PC-3 (cell line): Measurements from ENCODE around the gene SFSWAP. TPM values are rescaled to one million over a fixed set of nuclear protein-coding genes. Genes with fewer than 3 reads are reported as not detected.
"Not testable (repeated sequence)": the region's sequence is repeated elsewhere in the genome, so short reads cannot be mapped to it uniquely, and the experiment has no call there.

Experiments
- ATAC-seq: fragments of 200-7000 bp; cut with Tn5 transposase; 2 replicates; pipeline ENCODE4 v1.9.1; 2020; ENCODE audit warnings: mild to moderate bottlenecking, moderate library complexity
- BruUV-seq: library from RNA; stranded (reverse); fragments of 400-500 nt; replicated peaks from 2 replicates; lab custom pipeline; 2021; lab: Mats Ljungman, UMichigan
- CTCF ChIA-PET: fragments of 300-600 bp; sonication (Branson Sonifier 250); formaldehyde crosslinking; loops from one replicate; lab custom pipeline; 2022; ENCODE audit warnings: antibody characterized with exemption; lab: Charles Lee
- POLR2A ChIA-PET: fragments of 300-600 bp; sonication (Branson Sonifier 250); formaldehyde crosslinking; loops from one replicate; lab custom pipeline; 2022; ENCODE audit warnings: antibody characterized with exemption; ENCODE audit not compliant: unreplicated experiment; lab: Charles Lee
- DNase-seq: peaks from one replicate; pipeline ENCODE4 v3.0.0-alpha.2; 2015
- H2AFZ ChIP-seq: fragments of 300-600 bp; sonication (generic); 2 replicates; pipeline ENCODE4 v1.6.0; 2016; ENCODE audit warnings: antibody characterized with exemption, low read length
- H3F3A ChIP-seq: fragments of 300-600 bp; sonication (generic); one replicate; pipeline ENCODE4 v1.6.0; 2017; ENCODE audit warnings: antibody characterized with exemption, low read length, control low read depth, mild to moderate bottlenecking; ENCODE audit not compliant: unreplicated experiment
- H3K27ac ChIP-seq: fragments of 300-600 bp; sonication (generic); 2 replicates; pipeline ENCODE4 v1.5.1; 2016; ENCODE audit warnings: mild to moderate bottlenecking, low read length
- H3K27me3 ChIP-seq: fragments of 300-600 bp; sonication (generic); 2 replicates; pipeline ENCODE4 v1.6.1; 2016; ENCODE audit warnings: low read length, mixed read lengths
- H3K36me3 ChIP-seq: fragments of 300-600 bp; sonication (generic); 2 replicates; pipeline ENCODE4 v1.6.1; 2016; ENCODE audit warnings: low read depth, mixed run types, low read length, mixed read lengths
- H3K4me1 ChIP-seq: fragments of 300-600 bp; sonication (generic); 2 replicates; pipeline ENCODE4 v1.5.1; 2016; ENCODE audit warnings: low read length; ENCODE audit not compliant: insufficient read depth
- H3K4me2 ChIP-seq: fragments of 300-600 bp; sonication (generic); 2 replicates; pipeline ENCODE4 v1.6.0; 2016; ENCODE audit warnings: low read length
- H3K4me3 ChIP-seq: fragments of 300-600 bp; sonication (generic); 2 replicates; pipeline ENCODE4 v1.5.1; 2016; ENCODE audit warnings: mild to moderate bottlenecking, low read length, mixed read lengths
- H3K79me2 ChIP-seq: fragments of 300-600 bp; sonication (generic); 2 replicates; pipeline ENCODE4 v1.6.1; 2017; ENCODE audit warnings: low read length, mixed read lengths
- H3K9ac ChIP-seq: fragments of 300-600 bp; sonication (generic); 2 replicates; pipeline ENCODE4 v1.6.0; 2016; ENCODE audit warnings: mild to moderate bottlenecking, low read length
- H3K9me2 ChIP-seq: fragments of 300-600 bp; sonication (generic); replicated peaks from 2 replicates; pipeline ENCODE4 v1.6.1; 2016; ENCODE audit warnings: mixed run types, low read length, mixed read lengths
- H3K9me3 ChIP-seq: fragments of 300-600 bp; sonication (generic); 2 replicates; pipeline ENCODE4 v1.6.1; 2016; ENCODE audit warnings: low read length, mixed read lengths
- H4K20me1 ChIP-seq: fragments of 300-600 bp; sonication (generic); 2 replicates; pipeline ENCODE4 v1.6.1; 2016; ENCODE audit warnings: low read length, mixed read lengths
- EZH2 ChIP-seq: fragments of 300-600 bp; sonication (generic); IDR thresholded peaks from one replicate; pipeline ENCODE4 v1.6.1; 2017; ENCODE audit warnings: antibody characterized with exemption, mild to moderate bottlenecking, low read length; ENCODE audit not compliant: unreplicated experiment
- EZH2phosphoT487 ChIP-seq: fragments of 300-600 bp; sonication (generic); IDR thresholded peaks from 2 replicates; pipeline ENCODE4 v1.6.1; 2018; ENCODE audit warnings: mild to moderate bottlenecking, antibody characterized with exemption, low read length, borderline replicate concordance
- intact Hi-C: fragments of 100-400 bp; cut with micrococcal nuclease; formaldehyde crosslinking; loops from 2 replicates; pipeline ENCODE4 v1.9.0; 2023
- total RNA-seq: library from RNA; depleted of rRNA; stranded (reverse); fragments of >200 nt; gene quantifications from 2 replicates; pipeline ENCODE4 v1.2.3, GENCODE V29; 2014
- TF ChIP-seq, protein P1 (sequence below): fragments of 300-600 bp; sonication (generic); conservative IDR thresholded peaks from 2 replicates; pipeline ENCODE4 v1.5.1; 2017; ENCODE audit warnings: antibody characterized with exemption, low read depth, mild to moderate bottlenecking, low read length

Gene SFSWAP
- total RNA-seq, 1 experiment from 2014 or later = 57.5 TPM

DNA sequence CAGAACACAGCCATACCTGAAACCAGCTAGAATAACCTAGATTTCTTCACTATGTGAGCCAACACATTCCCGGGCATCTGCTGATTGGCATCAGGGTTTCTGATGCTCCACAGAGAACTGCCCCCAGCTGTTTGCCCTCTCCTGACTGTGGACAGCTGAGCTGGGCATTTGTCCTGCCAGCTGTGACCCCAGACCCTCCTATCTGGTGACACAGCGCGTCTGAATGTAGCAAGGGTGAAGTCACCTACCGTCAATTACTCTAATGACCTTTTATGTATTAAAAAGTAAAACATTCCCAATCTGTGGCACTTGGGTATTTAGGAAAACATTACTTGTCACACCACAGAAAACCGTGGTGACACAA lies 29.7 kb upstream of the SFSWAP start:
- ChIA-PET CTCF (no interaction called here), POLR2A (no interaction called here)
- no peak overlapping the region for H2AFZ ChIP-seq
- no peak overlapping the region for H3K4me2 ChIP-seq
- H3K27ac ChIP-seq = no peak overlapping the region
- peaks cover 23% of the 10 kb centered on the region for H3K27me3 ChIP-seq
- TF ChIP-seq EZH2phosphoT487 (no peak), EZH2 (no peak)
- TF ChIP-seq, protein P1, sequence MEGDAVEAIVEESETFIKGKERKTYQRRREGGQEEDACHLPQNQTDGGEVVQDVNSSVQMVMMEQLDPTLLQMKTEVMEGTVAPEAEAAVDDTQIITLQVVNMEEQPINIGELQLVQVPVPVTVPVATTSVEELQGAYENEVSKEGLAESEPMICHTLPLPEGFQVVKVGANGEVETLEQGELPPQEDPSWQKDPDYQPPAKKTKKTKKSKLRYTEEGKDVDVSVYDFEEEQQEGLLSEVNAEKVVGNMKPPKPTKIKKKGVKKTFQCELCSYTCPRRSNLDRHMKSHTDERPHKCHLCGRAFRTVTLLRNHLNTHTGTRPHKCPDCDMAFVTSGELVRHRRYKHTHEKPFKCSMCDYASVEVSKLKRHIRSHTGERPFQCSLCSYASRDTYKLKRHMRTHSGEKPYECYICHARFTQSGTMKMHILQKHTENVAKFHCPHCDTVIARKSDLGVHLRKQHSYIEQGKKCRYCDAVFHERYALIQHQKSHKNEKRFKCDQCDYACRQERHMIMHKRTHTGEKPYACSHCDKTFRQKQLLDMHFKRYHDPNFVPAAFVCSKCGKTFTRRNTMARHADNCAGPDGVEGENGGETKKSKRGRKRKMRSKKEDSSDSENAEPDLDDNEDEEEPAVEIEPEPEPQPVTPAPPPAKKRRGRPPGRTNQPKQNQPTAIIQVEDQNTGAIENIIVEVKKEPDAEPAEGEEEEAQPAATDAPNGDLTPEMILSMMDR = no peak
- no peaks in the 10 kb centered on the region for H3K9me2 ChIP-seq
- no peaks in the 10 kb centered on the region for H3K36me3 ChIP-seq
- no peaks in the 10 kb centered on the region for H3K9me3 ChIP-seq
- no peaks in the 10 kb centered on the region for H3F3A ChIP-seq
- no peak for DNase-seq
- ATAC-seq = no peak
- no peak overlapping the region for H3K4me3 ChIP-seq
- no TSS peak for BruUV-seq
- no peaks in the 10 kb centered on the region for H3K4me1 ChIP-seq
- H3K79me2 ChIP-seq = no peaks in the 10 kb centered on the region
- intact Hi-C loops = no loop called here
- no peaks in the 10 kb centered on the region for H4K20me1 ChIP-seq
- no peak overlapping the region for H3K9ac ChIP-seq

DNA sequence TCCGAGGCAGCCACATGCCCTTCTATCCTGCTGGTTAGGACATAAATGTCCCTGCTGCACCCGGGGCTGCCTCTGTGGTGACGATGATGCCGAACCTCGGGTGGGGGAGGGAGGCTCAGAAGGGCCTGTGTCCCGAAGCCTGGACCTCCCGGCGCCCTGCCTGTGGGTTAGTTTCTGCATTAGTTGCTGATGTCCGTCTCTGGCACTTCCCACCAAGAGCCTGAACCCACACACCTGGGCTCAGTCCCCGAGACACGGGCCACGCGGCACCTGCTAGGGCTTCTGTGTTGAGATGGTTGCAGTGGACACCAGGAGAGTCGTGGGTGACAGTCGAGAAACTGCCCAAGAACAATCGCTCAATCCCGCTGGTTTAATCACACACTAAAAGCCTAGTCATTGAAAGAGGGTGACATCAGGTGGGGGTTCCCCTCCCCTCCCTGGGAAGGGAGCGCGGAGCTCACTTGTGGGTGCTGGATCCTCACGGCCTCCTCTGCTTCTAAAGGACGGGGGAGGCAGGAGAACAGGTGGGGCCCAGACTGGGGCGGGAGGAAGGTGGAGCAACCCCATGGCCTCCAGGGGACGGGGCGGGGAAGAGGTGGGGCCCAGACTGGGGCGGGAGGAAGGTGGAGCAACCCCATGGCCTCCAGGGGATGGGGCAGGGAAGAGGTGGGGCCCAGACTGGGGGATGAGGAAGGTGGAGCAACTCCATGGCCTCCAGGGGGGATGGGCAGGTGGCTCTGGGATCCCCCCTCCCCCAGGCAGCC lies 29.0 kb upstream of the SFSWAP start:
- H3K27ac ChIP-seq, intact Hi-C loops, H3K36me3 ChIP-seq, H3K79me2 ChIP-seq, H3K4me1 ChIP-seq, CTCF ChIA-PET, H3K4me3 ChIP-seq, H2AFZ ChIP-seq, H3F3A ChIP-seq, H3K9ac ChIP-seq, H4K20me1 ChIP-seq, H3K9me2 ChIP-seq, H3K4me2 ChIP-seq, H3K9me3 ChIP-seq, BruUV-seq, POLR2A ChIA-PET: not testable (repeated sequence)
- H3K27me3 ChIP-seq = peaks cover 23% of the 10 kb centered on the region
- ATAC-seq (peak; percentile 76), DNase-seq (peak; percentile 15)

DNA sequence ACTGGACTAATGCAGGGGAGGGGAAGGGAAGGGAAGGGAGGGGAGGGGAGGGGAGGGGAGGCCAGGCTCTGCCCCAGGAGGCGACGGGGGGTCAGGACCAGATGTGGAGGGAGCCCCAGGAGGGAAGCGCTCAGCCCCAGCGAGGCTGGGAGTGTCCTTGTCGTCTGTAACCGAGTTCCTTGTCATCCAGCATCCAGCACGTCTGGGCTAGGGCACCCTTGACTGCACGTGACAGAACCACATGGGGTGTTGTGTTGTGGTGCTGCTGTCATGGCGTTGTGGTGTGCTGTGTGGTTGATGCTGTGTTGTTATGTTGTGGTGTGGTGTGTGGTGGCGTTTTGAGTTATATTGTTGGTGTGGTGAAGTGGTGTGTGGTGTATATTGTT lies 28.4 kb upstream of the SFSWAP start:
- Histone ChIP-seq H3K36me3 (no peaks in the 10 kb centered on the region), H3K4me1 (no peaks in the 10 kb centered on the region), H3K27ac (no peak overlapping the region), H2AFZ (no peak overlapping the region), H3K9me2 (no peaks in the 10 kb centered on the region), H3K79me2 (no peaks in the 10 kb centered on the region), H4K20me1 (no peaks in the 10 kb centered on the region), H3F3A (no peaks in the 10 kb centered on the region), H3K9me3 (no peaks in the 10 kb centered on the region), H3K27me3 (peaks cover 23% of the 10 kb centered on the region), H3K4me2 (no peak overlapping the region), H3K9ac (no peak overlapping the region), H3K4me3 (no peak overlapping the region)
- no peak for DNase-seq
- ATAC-seq = no peak
- intact Hi-C loops = no loop called here
- TF ChIP-seq, protein P1 = no peak
- TF ChIP-seq EZH2 (no peak), EZH2phosphoT487 (no peak)
- ChIA-PET POLR2A (no interaction called here), CTCF (no interaction called here)
- no TSS peak for BruUV-seq
